GM18519 (cell line): ENCODE measurements around the gene GNAQ.
A peak's percentile ranks its signal among the peaks of the same experiment; 100 is the strongest.
"Not testable (repeated sequence)": the region's sequence is repeated elsewhere in the genome, so short reads cannot be mapped to it uniquely, and the experiment has no call there.

Experiments used
- ATAC-seq: cut with Tn5 transposase; IDR thresholded peaks from one replicate; pipeline ENCODE4 v1.9.1; 2021; ENCODE audit warnings: mild to moderate bottlenecking, moderate library complexity; ENCODE audit not compliant: unreplicated experiment, low FRiP score

GNAQ gene

GRCh38 chr9:77760919-77761318 lies 270.7 kb downstream of the GNAQ start:
- ATAC-seq = not testable (repeated sequence)

GRCh38 chr9:77759391-77759790 lies 272.2 kb downstream of the GNAQ start:
- ATAC-seq = no peak

GRCh38 chr9:77756449-77756848 lies 275.2 kb downstream of the GNAQ start:
- no peak for ATAC-seq

DNA sequence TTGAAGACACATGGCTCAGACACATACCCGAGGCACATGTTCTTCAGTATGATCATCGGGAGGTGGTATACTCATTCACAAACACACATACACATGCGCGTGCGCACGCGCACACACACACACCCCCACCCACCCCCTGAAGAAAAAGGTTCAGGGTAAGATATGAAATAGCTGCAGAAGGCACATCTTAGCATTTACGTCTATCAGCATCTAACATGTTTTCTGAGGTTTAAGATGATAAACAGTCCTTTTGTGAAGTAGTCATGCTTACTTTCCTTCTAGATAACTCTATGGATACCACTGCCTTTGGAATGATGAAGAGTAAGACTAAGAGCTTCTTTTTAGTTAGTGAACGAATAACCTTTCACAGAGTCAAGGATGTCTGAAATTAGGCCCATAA lies 278.4 kb downstream of the GNAQ start:
- ATAC-seq = no peak

GRCh38 chr9:77752554-77752953 lies 279.1 kb downstream of the GNAQ start:
- ATAC-seq = no peak

GRCh38 chr9:77751341-77752091 lies 280.1 kb downstream of the GNAQ start:
- ATAC-seq = no peak

GRCh38 chr9:77750981-77751340 lies 280.6 kb downstream of the GNAQ start:
- ATAC-seq = no peak

- ATAC-seq = no peak
Observed at GRCh38 chr9:77750284-77750683, 281.3 kb downstream of the GNAQ start.

GRCh38 chr9:77748214-77748772 lies 283.3 kb downstream of the GNAQ start:
- ATAC-seq = no peak

DNA sequence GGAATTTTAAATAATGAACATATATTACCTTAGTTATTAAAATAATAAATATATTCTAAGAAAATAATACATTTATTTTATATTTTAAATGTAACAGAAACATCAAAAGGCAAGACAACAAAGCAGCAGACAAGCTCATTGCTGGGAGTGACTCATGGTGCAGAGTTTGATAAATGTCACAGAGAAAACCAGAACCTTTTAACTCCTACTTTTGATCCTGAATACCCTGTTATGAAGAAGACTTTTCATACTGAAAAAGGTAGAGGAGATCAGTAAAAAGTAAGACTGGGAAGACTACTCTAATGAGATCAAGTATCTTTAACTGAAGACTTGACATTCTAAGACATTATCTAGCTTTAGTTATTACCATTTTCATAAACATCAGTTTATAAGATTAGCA lies 284.4 kb downstream of the GNAQ start:
- no peak for ATAC-seq

DNA sequence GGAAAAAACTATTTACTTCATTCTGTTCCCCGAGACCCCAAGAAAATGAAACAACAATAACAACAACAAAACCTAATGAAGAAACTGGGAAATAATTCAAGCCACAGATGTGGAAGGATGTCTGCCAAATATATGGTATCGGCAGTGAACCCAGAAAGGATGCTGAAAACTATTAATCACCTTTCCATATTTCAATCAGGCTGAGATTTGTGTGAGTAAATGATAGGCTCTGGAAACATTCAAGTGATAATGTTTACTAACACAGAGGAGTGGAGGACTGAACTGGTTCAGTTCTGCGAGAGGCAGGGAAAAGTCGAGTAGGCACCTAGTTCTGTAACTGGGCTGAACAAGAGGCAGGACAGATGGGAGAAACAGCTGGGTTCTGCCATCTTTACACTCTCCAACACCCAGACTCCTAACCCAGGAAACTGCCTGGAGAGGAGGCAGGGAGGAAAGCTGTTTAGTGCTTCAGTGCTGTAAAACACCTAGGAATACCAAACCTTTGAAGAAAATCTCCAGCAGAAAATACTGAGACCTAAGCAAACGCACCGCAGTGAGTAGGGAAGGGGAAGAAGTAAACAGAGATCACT lies 286.7 kb downstream of the GNAQ start:
- no peak for ATAC-seq

- no peak for ATAC-seq
Observed at GRCh38 chr9:77743386-77743785, 288.2 kb downstream of the GNAQ start.

- ATAC-seq = no peak
Observed at GRCh38 chr9:77738932-77739331, 292.7 kb downstream of the GNAQ start.

GRCh38 chr9:77735494-77735893 lies 296.1 kb downstream of the GNAQ start:
- ATAC-seq = no peak

DNA sequence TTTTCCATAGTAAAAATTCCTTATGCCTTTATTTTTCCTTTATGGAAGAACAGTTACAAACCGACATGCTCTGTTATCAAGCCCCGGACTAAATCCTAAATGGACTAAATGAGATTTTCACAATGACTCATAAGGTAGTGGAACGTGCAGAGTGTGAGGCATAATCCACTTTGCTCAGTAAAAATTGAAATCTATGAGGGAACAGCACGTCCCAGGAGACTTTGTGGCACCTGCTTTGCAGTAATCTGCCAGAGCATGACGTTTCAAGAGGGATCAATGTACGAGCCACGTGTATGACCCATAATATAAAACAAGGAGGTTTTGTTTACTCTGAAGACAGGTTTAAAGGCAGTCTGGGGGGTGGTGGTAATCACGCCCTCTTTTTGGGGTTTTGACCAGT lies 299.7 kb downstream of the GNAQ start:
- ATAC-seq = peak; percentile 76

DNA sequence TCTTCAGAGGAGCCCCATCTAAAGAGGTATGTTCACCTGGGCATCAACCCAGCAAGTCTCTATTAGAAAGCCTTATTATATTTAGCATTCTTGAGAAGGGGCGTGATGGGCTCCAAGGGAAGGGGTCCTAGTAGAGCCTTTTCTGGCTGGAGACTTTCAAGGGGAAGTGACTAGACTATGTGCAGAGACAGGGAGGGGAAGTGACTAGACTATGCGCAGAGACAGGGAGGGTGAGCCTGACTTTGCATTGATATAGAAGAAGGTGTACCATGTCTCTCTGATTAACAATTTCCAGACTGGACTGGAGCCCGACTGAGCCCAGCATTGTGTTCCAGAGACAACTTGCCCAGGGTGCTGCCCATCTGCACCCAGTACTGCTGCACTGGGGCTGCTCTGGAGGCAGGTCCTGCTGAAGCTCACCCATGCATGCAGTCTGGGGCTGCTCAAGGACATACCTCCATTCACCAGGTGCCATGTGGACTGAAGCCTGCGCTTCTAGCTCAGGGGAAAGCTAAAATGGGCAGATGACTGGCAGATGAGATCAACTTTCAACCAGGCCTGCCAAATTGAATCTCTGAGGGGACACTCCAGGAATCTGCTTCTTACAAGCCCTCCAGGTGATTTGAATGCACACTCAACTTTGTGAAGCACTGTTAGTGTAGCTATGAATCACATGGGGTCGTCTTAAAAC lies 300.5 kb downstream of the GNAQ start:
- no peak for ATAC-seq

DNA sequence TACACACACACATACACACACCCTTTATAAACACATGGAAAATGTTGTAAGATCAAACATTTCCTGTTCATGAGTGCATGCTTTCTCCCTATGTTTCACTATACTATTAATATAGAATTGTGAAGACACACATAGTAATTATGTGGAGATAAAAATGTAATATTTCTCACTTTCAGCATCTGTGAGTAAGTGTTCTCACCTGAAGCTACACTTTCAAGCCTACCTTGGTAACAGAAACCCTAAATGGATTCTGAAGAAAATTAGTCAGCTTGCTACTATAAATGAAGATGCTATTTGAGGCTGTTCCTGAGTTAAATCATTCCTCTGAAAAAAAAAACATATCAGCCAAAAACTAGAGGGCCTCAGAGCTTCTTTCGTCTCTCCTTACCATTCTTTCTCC lies 302.4 kb downstream of the GNAQ start:
- ATAC-seq = peak; percentile 30

DNA sequence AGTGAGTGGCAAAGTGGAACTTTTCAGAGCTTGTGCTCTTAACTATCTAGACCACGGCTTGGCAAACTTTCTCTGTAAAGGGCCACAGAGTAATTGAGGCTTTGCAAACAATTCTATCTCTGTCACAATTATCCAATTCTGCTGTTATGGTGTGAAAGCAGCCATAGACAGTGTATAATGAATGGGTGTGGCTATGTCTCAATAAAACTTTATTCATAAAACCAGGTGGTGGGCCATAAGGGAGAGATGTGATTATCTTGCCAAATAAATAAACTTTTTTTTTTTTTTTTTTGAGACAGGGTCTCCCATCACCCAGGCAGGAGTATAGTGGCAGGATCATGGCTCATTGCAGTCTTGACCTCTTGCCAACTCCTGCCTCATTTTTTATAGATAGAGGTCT lies 304.8 kb downstream of the GNAQ start:
- no peak for ATAC-seq

- no peak for ATAC-seq
Observed at GRCh38 chr9:77726289-77726688, 305.3 kb downstream of the GNAQ start.

DNA sequence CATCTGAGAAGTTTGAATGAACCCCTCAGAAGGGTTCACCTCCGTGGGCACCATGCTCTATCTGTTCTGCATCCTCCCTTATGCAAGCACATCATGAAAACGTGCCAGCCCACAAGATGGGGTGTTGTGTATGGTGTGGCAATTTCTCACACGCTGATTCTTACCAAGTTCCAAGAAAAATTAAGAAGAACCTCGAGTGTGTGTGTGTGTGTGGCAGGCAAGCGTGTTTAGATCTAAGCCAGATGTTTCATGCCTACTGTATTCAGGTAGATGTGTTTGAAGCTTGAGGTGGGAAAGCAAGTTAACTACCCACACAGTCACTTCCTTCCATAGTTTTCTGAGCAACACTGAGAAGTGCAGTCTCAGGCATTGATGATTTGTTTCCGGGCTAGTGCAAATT lies 305.8 kb downstream of the GNAQ start:
- ATAC-seq = no peak

- no peak for ATAC-seq
Observed at GRCh38 chr9:77725046-77725694, 306.4 kb downstream of the GNAQ start.
